ENCODE data around the gene CLN6.

GRCh38 chr15:68158046-68158628, 71.4 kb downstream of the CLN6 start:
- TF ChIP-seq EZH2 (IDR thresholded peaks at IDR 0.05; ENCODE audit: insufficient read depth, poor library complexity, severe bottlenecking) = no peak
- TF ChIP-seq EZH2phosphoT487 (IDR thresholded peaks at IDR 0.05; ENCODE audit: insufficient read depth, low read depth) = no peak

Measured in GM23248 (cell line).